GM10248 (cell line): ENCODE data around the gene ACSL6.

Source experiments
- CTCF ChIA-PET: fragments of 300-600 bp; sonication (Branson Sonifier 250); formaldehyde crosslinking; extraction: SDS; loops from one replicate; lab custom pipeline; 2021; ENCODE audit warnings: antibody characterized with exemption; lab: Yijun Ruan, JAX
- POLR2A ChIA-PET: fragments of 350-650 bp; sonication (Branson Sonifier 250); formaldehyde crosslinking; extraction: SDS; loops from one replicate; lab custom pipeline; 2020; ENCODE audit warnings: antibody characterized with exemption; lab: Yijun Ruan, JAX
- DNase-seq: peaks from one replicate; pipeline ENCODE4 v3.0.0; 2012; ENCODE audit errors: extremely low spot score
- CTCF ChIP-seq: IDR thresholded peaks from 2 replicates; pipeline ENCODE4 v1.5.1; 2012; ENCODE audit warnings: mild to moderate bottlenecking, low read depth; ENCODE audit errors: extremely low read depth, missing control alignments, control extremely low read depth

ACSL6 gene

GRCh38 chr5:132012371-132013005 is 1.0 kb upstream of the ACSL6 start:
- POLR2A ChIA-PET, result no interaction called here
- CTCF ChIA-PET, result interaction anchor here (9.2 kb wide), 1 partner anchor 423 kb away, joined by 191 read pairs; no protein-coding TSS in a partner anchor
- DNase-seq, result no peak
- no peak for TF ChIP-seq CTCF

- DNase-seq, result no peak
- ChIA-PET CTCF (interaction anchor here (0.9 to 9.2 kb wide), 6 partner anchors 10 to 588 kb away, joined by 3 to 191 read pairs (median 4); no protein-coding TSS in a partner anchor), POLR2A (no interaction called here)
- no peak for TF ChIP-seq CTCF
These were observed 353 bp downstream of the ACSL6 start for GRCh38 chr5:132010989-132011621.

- POLR2A ChIA-PET, result no interaction called here
- CTCF ChIA-PET, result interaction anchor here (0.9 to 9.2 kb wide), 7 partner anchors 10 to 586 kb away, joined by 3 to 191 read pairs (median 8); no protein-coding TSS in a partner anchor
- no peak for DNase-seq
- TF ChIP-seq CTCF, result no peak
These were observed 841 bp downstream of the ACSL6 start for GRCh38 chr5:132010645-132010988.

- ChIA-PET CTCF (interaction anchor here (1.0 to 9.2 kb wide), 13 partner anchors 9 to 585 kb away, joined by 3 to 191 read pairs (median 4); partner anchors contain the start of gene FNIP1), POLR2A (no interaction called here)
- TF ChIP-seq CTCF, result no peak
- no peak for DNase-seq
These were observed 1.6 kb downstream of the ACSL6 start for GRCh38 chr5:132009706-132010405.

GRCh38 chr5:132008961-132009680 is 2.3 kb downstream of the ACSL6 start:
- TF ChIP-seq CTCF, result no peak
- ChIA-PET POLR2A (no interaction called here), CTCF (interaction anchor here (1.0 to 9.2 kb wide), 20 partner anchors 8 to 1138 kb away, joined by 3 to 191 read pairs (median 6); partner anchors contain the start of gene FNIP1)
- no peak for DNase-seq

GRCh38 chr5:132008163-132008473 is 3.3 kb downstream of the ACSL6 start:
- ChIA-PET POLR2A (no interaction called here), CTCF (interaction anchor here (0.7 to 9.2 kb wide), 44 partner anchors 9 to 1137 kb away, joined by 3 to 191 read pairs (median 4); partner anchors contain the start of gene FNIP1)
- DNase-seq, result no peak
- no peak for TF ChIP-seq CTCF
